ENCODE data around the gene CDKN2B-AS1.

CDKN2B-AS1 gene

DNA sequence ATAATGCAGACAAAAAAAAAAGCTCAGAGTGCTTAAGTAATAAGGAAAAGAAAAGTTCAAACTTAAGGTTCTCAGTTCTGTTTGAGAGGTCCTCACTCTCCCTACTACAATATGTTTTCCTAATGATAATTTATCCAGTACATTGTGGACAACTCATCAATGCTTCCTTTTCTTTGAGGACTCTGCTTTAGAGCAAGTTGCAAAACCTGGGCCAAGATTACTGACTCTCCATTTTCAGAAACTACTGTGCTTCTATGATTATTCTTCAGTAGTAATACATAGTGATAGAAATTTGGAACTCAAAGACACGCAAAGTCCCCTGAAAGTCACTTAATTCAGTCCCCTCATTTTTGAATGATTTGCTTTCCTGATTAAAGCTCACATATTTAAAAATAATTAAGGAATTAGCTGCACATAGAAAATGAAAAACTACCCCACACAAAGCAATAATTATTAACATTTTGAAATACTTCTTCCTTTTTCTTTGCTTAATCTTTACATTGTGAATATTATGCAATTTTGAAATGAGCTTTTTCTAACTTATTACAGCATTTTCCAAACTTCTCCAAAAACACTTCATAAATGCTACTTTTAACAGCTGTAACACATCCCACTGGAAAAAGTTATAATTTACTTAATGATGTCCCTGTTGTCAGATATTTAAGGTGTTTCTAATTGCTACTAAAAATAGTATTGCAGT, 11.6 kb upstream of the CDKN2B-AS1 start:
- DNase-seq (ENCODE audit: low read depth): no peak

DNA sequence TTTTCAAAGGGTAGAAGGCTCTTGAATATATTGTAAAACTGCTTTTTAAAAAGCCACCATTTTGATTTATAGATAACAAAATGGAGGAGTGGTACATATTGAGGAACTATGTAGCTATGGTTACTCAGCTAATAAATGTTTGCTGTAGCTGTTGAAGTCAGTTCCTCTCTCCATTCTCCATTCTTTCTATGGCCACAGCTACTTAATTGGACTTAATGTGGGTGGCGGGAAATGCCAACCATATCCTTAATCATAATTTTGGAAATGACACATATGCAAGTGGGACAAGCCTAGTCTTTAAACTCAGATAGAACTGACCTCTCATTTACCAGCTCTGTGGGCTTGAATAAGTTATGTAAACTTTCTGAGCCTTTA, 11.0 kb upstream of the CDKN2B-AS1 start:
- no peak for DNase-seq (ENCODE audit: low read depth)

DNA sequence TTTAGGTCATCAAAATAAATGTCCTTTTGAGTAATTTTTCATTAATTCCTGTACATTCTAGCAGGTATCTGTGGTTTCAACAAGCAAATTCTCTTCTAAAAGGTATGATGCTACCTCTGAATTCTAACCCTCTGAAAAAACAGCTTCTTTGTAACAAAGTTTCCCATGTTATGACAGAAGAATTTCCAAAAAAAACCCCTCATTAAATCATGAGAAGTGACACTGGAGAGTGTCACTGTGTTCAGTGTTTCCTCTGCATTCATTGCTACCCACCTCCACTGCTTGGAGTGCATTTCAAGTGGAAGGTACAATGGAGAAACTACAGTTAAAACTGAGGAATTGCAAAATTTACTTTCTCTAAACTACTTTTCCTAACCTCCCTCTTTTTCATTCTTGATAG, 10.5 kb upstream of the CDKN2B-AS1 start:
- no peak for DNase-seq (ENCODE audit: low read depth)

DNA sequence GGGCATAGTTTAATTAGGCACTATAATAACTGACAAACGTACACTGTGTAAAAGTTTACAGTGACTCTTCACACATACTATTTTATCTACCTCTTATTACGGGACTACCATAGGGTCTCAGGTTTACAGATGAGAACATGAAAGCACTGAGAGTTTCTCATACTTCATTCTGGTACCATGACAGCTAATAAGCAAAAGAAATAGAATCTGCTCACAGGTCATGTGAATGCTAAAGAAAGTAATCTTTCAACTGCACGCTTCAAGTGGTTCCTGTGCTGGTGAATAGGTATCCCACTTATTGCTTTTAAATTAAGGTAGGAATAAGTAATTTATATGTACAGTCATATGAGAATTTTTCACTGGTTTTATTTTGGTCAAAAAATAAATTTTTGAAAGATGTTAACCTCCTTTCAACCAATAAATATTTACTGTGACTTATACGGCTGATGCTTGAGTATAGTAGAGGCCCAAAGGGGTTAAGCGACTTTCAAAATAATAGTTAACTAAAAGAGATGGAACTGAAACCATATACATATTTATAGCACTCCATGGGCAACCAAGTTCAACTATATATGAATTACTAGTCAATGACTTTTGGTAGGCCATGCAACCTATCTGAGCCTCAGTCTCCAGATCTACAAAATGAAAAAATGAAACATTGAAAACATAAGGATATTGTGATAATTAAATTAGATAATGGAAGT, 8.5 kb upstream of the CDKN2B-AS1 start:
- DNase-seq (ENCODE audit: low read depth): no peak

DNA sequence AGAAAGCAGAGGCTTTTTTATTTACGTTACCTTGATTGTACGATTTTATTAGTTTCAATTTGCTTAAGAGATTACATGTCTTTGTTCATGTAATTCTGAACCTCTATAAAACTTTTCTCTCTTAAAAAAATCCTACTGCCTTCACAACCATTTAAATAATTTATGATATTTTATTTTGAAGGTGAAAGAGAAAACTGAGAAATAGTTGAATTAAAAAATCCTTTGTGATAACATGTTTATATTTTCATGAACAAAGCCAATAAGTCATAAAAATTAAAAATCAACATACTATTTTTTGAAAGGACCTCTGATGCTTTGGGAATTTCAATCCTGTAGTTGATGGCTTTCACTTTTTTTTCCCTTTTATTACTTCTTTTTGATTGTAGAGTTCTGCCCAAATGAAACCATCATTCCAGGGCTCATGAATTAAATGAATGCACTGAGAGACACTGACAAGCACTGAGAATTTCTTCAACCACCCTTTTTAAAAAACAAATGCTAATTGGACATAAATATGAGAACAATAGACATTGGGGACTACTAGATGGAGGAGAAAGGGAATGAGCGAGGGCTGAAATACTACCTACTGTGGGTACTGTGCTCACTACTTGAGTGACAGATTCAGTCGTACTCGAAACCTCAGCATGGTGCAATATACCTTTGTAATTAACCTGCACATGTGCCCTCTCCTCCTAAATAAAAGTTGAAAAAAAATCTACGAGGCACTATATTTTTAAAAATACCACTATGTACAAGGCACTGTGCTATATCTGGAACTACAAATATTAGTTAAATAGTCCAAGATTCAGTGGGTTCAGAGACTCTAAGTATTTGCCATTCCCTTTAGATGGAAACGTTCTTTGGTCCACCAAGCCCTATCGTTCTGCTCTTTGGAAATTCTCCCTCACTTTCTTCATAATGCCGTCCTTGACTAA, 6.3 kb upstream of the CDKN2B-AS1 start:
- no peak for DNase-seq (ENCODE audit: low read depth)

DNA sequence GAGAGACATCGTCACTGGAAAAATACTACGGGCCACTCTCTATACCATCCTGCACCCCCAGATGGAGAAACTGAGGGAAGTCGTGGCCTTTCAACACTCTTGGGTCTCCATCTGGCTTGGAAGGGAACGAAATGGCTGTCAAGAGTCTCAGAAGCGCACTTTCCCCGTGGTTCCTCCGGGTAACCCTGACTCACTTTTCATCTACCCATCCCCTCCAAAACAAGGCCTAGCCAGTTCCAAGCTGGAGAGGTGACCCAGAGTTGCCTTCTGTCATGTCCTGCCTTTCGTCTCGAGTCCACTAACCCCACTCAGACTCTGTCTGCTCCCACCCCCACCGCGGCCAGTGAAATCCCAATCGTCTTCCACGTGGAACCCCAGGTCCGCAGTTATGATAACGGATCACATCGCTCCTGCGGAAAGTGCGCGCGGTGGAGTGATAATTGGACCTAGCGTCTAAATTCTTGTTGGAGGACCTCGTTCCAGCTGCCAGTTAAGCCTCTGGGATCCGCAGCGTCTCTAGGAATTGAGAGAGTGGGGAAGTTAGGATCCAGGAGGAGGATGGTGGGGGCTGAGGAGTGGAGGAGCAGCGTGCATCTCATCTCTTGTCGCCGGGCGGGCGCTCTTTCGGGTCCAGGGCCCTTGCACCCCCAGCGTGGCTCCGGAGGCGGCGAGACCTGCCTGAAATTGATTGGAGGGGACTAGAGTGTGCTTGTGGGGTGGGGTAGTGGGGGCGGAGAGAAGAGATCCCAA, 5.0 kb upstream of the CDKN2B-AS1 start:
- DNase-seq (ENCODE audit: low read depth): no peak

DNA sequence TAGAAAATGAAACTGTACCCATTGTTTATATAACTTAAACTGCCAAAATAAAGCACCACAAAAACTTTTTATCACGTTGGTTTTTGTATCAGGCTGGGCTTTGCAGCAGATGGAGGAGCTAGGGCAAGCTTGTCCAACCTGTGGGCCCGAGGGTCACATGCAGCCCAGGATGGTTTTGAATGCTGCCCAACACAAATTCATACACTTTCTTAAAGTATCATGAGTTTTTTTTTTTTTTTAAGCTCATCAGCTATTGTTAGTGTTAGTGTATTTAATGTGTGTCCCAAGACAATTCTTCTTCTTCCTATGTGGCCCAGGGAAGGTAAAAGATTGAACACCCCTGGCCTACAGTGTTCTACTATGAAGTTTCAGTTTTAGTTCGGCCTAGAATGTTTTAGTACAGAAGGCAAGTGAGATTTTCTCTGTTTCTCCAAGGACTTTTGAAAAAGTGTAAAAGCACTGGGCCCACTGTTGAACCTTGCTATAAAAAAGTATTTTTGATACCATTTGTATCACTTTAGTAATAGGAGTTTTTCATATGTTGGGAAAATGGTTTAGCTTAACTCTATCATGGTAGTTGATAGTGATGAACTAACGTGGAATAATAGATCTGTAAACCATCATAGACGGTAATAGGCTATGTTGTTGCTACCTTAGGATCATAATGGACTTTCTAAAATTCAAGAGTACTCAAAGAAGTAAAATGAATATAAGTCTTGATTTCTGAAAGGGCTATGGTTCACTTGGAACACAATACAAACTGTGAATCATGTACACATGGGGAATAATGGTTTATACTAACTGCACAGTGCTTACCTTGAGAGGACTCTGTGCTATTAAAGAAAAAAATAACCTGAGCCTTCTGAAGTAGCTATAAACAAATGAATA, 3.3 kb upstream of the CDKN2B-AS1 start:
- no peak for DNase-seq (ENCODE audit: low read depth)

DNA sequence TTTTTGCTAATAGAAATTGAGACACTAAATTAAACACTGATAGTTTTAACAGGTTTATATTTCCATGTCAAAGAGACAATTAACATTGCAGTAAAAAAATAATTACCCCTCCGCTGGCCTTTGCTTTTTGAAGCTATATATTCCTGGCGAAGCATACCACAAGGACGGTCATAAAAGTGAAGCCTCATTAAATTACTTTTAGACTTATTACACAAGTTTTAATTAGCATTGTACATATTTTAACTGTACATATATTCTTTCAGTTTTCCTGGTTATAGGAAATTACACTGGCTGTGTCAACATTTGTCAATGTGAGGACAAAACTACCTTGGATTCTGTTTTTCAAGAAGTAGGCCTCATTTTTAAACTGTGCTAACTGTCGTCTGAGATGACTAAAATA, 1.6 kb upstream of the CDKN2B-AS1 start:
- DNase-seq (ENCODE audit: low read depth): no peak

DNA sequence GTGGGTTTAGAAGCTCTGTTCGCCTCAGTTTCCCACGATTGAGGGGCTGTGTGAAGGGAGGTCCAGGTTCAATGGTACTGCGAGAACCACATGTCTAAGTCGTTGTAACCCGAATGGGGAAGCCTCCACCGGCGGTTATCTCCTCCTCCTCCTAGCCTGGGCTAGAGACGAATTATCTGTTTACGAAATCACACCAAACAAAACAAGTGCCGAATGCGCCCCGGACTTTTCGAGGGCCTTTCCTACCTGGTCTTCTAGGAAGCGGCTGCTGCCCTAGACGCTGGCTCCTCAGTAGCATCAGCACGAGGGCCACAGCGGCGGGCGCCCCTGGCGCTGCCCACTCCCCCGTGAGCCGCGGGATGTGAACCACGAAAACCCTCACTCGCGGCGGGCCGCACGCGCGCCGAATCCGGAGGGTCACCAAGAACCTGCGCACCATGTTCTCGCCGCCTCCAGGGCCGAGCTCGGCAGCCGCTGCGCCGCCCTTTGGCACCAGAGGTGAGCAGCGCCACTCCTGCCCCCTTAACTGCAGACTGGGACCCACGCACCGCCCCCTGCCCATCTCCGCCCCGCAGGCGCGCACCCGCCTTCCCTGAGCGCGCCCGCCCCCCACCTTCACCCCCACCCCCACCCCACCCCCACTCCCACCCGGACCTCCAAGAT, 567 bp upstream of the CDKN2B-AS1 start, which contains the start of gene CDKN2A:
Gene CDKN2A, minus strand, starts transcription at position 500 of the 663 bp plus-strand sequence.
- DNase-seq (ENCODE audit: low read depth): no peak

DNA sequence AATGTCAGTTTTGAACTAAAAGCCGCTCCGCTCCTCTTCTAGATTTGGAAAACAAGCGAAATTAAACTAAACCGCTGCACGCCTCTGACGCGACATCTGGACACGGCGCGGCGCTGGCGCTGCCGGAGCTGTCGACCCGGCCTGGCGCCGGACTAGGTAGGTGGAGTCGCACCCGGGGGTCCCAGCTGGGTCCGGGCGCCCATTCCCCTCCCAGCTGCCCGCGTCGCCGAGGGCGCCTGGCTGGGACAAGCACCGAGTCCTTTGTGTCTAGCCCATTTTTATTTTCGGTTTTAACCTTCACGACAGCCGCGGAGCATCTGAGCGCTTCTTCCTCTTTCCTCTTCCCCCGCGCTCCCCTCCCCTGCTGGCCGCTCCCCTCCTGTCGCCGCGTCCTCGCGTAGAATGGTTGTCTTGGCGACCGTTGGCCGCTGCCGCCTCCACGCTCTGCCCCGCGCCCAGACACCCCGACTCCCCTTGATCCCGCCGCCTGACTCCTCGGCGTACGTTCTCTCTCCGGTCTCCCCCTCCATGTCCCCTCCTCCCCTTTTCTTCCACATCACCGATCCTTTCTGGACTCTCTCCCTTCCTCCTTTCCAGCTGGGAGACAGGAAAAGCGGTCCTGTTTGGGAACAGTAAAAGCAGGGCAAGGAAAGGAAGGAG, 545 bp downstream of the CDKN2B-AS1 start:
- DNase-seq (ENCODE audit: low read depth): peak; percentile 54

DNA sequence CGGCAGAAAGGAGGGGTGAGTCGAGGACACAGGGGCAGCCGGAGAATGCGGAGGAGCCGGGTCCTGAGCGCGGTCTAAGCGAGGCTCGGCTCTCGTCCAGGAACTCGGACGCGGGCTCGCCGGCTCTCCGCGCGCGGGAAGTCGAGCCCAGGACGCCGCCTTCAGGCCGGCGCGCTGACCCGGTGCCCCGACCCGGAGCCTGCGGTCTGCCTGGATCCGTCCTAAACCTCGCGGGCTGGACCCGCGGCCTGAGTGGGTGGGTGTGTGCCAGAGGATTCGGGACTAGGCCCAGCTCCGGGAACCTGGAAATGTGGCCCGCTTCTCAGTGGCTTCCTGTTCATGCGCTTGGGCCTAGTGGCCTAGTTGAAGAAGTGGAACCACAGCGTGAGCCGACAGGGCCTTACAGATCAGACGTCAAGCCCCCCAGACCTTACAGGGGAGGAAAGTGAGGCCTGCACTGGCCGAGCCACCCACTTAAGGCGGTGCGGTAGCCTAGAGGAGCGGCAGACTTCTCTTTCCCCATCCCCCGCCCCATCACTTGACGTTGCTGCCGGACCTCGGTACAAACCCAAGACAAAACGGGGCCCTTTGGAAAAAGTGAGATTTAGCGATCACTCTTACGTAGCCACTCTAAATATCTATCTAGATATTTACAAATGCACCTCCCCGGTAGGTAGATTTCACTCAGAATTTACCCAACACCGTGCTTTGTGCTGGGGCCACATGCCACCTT, 1.2 kb downstream of the CDKN2B-AS1 start:
- no peak for DNase-seq (ENCODE audit: low read depth)

DNA sequence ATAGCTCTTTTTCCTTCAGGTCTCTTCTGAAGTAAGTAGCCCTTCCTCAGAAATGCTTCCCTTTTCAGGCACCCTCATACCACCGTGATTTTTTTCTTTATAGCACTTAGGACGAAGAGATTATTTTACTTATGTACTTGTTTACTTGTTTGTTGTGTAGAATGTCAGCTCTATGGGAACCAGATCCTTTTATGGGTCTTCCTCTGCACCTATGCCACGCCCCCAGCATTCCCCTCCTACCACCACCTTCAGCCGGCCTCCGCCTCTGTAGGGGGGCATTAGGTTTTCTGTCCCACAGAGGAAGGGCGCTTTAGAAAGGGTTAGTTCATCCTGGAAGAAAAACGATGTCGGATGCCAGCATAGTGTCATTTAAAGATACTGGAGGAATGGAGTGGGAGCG, 1.8 kb downstream of the CDKN2B-AS1 start:
- DNase-seq (ENCODE audit: low read depth): no peak

DNA sequence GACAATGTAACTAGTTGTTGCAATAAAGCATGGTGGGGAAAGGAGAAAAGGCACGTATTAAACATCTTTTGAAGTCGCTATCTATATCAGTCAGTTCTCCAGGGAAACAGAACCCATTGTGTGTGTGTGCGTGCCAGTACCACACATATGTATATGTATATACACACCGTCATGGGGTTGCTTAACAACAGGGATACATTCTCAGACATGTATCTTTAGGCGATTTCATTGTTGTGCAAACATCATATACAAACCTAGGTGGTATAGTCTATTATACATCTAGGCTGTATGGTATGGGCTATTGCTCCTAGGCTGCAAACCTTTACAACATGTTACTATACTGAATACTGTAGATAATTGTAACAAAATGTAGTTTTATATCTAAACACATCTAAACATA, 2.3 kb downstream of the CDKN2B-AS1 start:
- DNase-seq (ENCODE audit: low read depth): no peak

DNA sequence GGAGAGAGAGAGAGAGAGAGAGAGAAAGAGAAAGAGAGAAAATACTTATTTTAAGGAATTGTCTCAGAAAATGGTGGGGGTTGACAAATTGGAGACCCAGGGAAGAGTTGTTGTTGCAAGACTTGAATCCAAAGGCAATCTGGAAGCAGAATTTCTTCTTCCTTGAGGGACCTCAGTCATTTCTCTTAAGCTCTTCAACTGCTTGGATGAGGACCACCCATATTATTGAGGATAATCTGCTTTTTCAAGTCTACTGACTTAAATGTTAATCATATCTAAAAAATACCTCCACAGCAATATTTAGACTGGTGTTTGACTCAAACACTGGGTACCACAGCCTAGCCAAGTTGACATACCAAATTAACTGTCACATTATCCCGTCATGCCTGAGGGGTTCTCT, 2.9 kb downstream of the CDKN2B-AS1 start:
- DNase-seq (ENCODE audit: low read depth): no peak

DNA sequence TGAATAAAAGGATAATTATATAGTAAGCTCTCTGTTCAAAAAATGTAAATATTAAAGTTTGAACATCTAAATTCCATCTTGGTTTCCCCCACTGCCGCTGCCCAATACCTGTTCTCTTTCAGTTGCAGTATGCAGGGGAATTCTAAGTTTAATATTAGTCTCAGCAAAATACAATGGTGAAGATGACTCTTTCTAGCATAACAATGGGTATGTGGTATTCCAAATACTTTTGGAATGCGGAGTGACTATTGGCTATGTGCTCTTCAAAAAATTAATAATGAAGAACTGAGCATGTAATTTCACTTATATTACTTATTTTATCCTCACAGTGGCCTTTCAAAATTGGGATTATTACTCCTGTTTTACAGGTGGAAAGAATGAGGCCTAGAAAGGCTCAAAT, 3.4 kb downstream of the CDKN2B-AS1 start:
- no peak for DNase-seq (ENCODE audit: low read depth)

DNA sequence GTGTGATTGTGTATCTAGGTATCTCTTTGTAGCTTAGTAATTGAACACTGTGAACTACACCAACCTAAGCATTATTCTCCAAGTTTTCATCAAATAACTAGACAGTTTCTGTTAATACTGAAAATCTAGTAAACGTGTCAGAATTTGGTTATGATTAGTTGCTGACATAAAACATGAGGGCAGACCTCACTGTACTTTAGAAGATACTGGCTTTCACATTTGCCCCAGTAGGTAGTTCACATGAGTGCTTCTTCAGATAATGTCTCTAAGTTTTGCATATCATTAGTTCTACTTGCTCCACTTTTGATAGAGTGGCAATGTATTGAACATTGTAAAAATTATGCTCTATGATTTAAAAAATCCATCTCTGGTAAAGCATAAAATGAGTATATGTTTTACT, 7.4 kb downstream of the CDKN2B-AS1 start:
- no peak for DNase-seq (ENCODE audit: low read depth)

DNA sequence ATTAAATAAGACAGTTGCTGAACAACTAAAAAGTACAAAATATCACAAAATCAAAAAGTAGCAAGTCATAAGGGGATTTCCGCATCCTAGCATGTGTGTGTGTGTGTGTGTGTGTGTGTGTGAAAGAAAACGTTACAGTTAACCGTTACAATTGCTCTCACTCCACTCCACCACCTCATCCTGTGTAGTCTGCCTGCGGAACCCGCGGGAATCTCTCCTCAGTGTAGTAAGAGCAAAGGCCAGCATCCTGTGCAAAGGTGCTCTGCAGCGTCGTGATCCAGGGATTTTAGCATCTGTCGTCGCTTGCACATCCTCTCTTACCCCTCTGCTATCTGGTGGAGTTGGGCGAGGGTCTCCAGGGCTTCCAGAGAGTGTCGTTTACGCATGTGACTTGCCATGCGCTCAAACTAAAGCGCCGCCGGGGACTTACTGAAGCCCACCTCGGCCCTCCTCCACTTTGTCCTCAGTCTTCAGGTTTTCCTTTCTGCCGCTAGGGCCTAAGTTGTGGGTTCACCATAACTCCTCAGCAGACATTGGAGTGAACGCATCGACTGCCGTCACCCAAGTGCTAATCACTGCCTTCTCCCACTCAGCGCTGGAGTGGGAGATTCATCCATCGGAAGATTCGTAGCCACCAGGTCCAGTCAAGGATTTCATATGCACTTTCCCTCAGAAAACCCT, 10.6 kb downstream of the CDKN2B-AS1 start:
- DNase-seq (ENCODE audit: low read depth): no peak
